H1 (cell line): Measurements from ENCODE around the gene CASP12. TPM values are rescaled to one million over a fixed set of nuclear protein-coding genes. Genes with fewer than 3 reads are reported as not detected.

Experiments
- CTCF ChIA-PET: fragments of 300-600 bp; sonication (Branson Sonifier 250); formaldehyde crosslinking; loops from one replicate; lab custom pipeline; 2021; ENCODE audit not compliant: partially characterized antibody; lab: Charles Lee
- POLR2A ChIA-PET: fragments of 300-600 bp; sonication (Branson Sonifier 250); formaldehyde crosslinking; loops from one replicate; lab custom pipeline; 2021; ENCODE audit warnings: inconsistent platforms; ENCODE audit not compliant: partially characterized antibody; lab: Charles Lee
- DNase-seq, 2 experiments: peaks; one replicate each; pipeline versions ENCODE4 v3.0.0 to v3.0.0-alpha.2; 2010 to 2022; ENCODE audit warnings: low spot score in 2 of 2, low read depth in 1 of 2, mixed read lengths in 1 of 2
- FAIRE-seq: peaks from 2 replicates; lab custom pipeline; 2011; peaks lifted over from hg19 to GRCh38; lab: Jason Lieb, UNC
- H2AFZ ChIP-seq: 2 replicates; pipeline ENCODE4 v1.8.1; 2012; ENCODE audit warnings: low read length, inconsistent platforms
- H2AK5ac ChIP-seq: 2 replicates; pipeline ENCODE4 v1.6.1; 2013; ENCODE audit warnings: low read depth, low read length
- H2BK120ac ChIP-seq: replicated peaks from 2 replicates; pipeline ENCODE3; 2013; ENCODE audit warnings: low read depth, low read length, inconsistent platforms
- H2BK12ac ChIP-seq: 2 replicates; pipeline ENCODE4 v1.6.1; 2013; ENCODE audit warnings: low read depth, low read length
- H2BK15ac ChIP-seq: 2 replicates; pipeline ENCODE4 v1.6.1; 2013; ENCODE audit warnings: low read length
- H2BK20ac ChIP-seq: 2 replicates; pipeline ENCODE4 v1.6.1; 2013; ENCODE audit warnings: low read length
- H2BK5ac ChIP-seq: 2 replicates; pipeline ENCODE4 v1.6.1; 2013; ENCODE audit warnings: low read depth, low read length
- H3K14ac ChIP-seq: 2 replicates; pipeline ENCODE4 v1.6.1; 2013; ENCODE audit warnings: inconsistent platforms; ENCODE audit not compliant: insufficient read length
- H3K18ac ChIP-seq: 2 replicates; pipeline ENCODE4 v1.6.1; 2013; ENCODE audit warnings: low read length; ENCODE audit errors: extremely low read depth
- H3K23ac ChIP-seq: 2 replicates; pipeline ENCODE4 v1.6.1; 2013; ENCODE audit warnings: inconsistent platforms; ENCODE audit not compliant: insufficient read length
- H3K23me2 ChIP-seq: 2 replicates; pipeline ENCODE4 v1.6.1; 2013; ENCODE audit warnings: low read depth, low read length
- H3K27ac ChIP-seq: 2 replicates; pipeline ENCODE4 v1.6.1; 2011; ENCODE audit warnings: low read depth, low read length, inconsistent platforms
- H3K27me3 ChIP-seq, 4 experiments: replicated peaks in 1 of 4; 1 replicate in 1 of 4; 2 replicates in 3 of 4; pipeline versions ENCODE4 v1.6.1 to v1.8.1; 2011 to 2013; ENCODE audit warnings: low read length in 3 of 4, mild to moderate bottlenecking in 3 of 4, inconsistent platforms in 2 of 4, mixed read lengths in 2 of 4, moderate library complexity in 1 of 4; ENCODE audit not compliant: control insufficient read depth in 3 of 4, insufficient read depth in 3 of 4; ENCODE audit errors: extremely low read depth in 1 of 4
- H3K36me3 ChIP-seq, 4 experiments: 2 replicates each; pipeline versions ENCODE4 v1.6.1 to v1.8.1; 2011 to 2013; ENCODE audit warnings: mild to moderate bottlenecking in 4 of 4, low read length in 3 of 4, moderate library complexity in 2 of 4, control low read depth in 1 of 4, inconsistent platforms in 1 of 4; ENCODE audit not compliant: insufficient read depth in 4 of 4, control insufficient read depth in 2 of 4
- H3K4ac ChIP-seq: replicated peaks from 2 replicates; pipeline ENCODE3; 2013; ENCODE audit warnings: low read length, low read depth, mixed read lengths, inconsistent platforms; ENCODE audit not compliant: insufficient read length
- H3K4me1 ChIP-seq, 4 experiments: replicated peaks in 1 of 4; 1 replicate in 1 of 4; 2 replicates in 3 of 4; pipeline versions ENCODE4 v1.6.1 to v1.8.1; 2011 to 2013; ENCODE audit warnings: low read length in 3 of 4, inconsistent platforms in 2 of 4, mixed read lengths in 1 of 4; ENCODE audit not compliant: insufficient read depth in 4 of 4, control insufficient read depth in 3 of 4
- H3K4me2 ChIP-seq, 2 experiments: 2 replicates each; pipeline versions ENCODE4 v1.6.1 to v1.8.1; 2011 to 2013; ENCODE audit warnings: low read depth in 2 of 2, low read length in 2 of 2, control low read depth in 1 of 2, inconsistent platforms in 1 of 2, mild to moderate bottlenecking in 1 of 2; ENCODE audit not compliant: insufficient read depth in 1 of 2
- H3K4me3 ChIP-seq, 4 experiments: fragments of 200-600, 300-600 bp in 1 of 4; sonication (generic), shearing (Covaris generic), sonication (Bioruptor Twin) in 1 of 4; 2 replicates each; pipeline versions ENCODE4 v1.5.1 to v1.8.1; 2011 to 2016; ENCODE audit warnings: low read length in 4 of 4, low read depth in 3 of 4, control low read depth in 2 of 4, inconsistent platforms in 2 of 4, mild to moderate bottlenecking in 2 of 4, mixed read lengths in 1 of 4, moderate library complexity in 1 of 4; ENCODE audit not compliant: insufficient read depth in 2 of 4; ENCODE audit errors: extremely low read depth in 1 of 4
- H3K56ac ChIP-seq: replicated peaks from 2 replicates; pipeline ENCODE3; 2013; ENCODE audit warnings: low read depth, mild to moderate bottlenecking, mixed read lengths, low read length, inconsistent platforms; ENCODE audit not compliant: insufficient read length
- H3K79me1 ChIP-seq: 2 replicates; pipeline ENCODE4 v1.6.1; 2013; ENCODE audit warnings: low read depth, low read length, control low read depth
- H3K79me2 ChIP-seq, 2 experiments: 2 replicates each; pipeline versions ENCODE4 v1.6.1 to v1.8.1; 2012 to 2013; ENCODE audit warnings: low read length in 2 of 2, mild to moderate bottlenecking in 2 of 2, inconsistent platforms in 1 of 2; ENCODE audit not compliant: insufficient read depth in 2 of 2, control insufficient read depth in 1 of 2
- H3K9ac ChIP-seq, 4 experiments: replicated peaks in 1 of 4; 1 replicate in 1 of 4; 2 replicates in 3 of 4; pipeline versions ENCODE4 v1.6.1 to v1.8.1; 2011 to 2013; ENCODE audit warnings: low read depth in 3 of 4, low read length in 3 of 4, control low read depth in 2 of 4, mild to moderate bottlenecking in 2 of 4, moderate library complexity in 2 of 4, inconsistent platforms in 1 of 4; ENCODE audit errors: extremely low read depth in 1 of 4
- H3K9me3 ChIP-seq, 2 experiments: 2 replicates each; pipeline versions ENCODE4 v1.6.1 to v1.8.1; 2012 to 2013; ENCODE audit warnings: mild to moderate bottlenecking in 2 of 2, moderate library complexity in 2 of 2, control low read depth in 1 of 2, inconsistent platforms in 1 of 2, low read depth in 1 of 2, low read length in 1 of 2, mixed read lengths in 1 of 2; ENCODE audit not compliant: insufficient read depth in 2 of 2
- H4K20me1 ChIP-seq, 2 experiments: replicated peaks in 1 of 2; 2 replicates each; pipeline versions ENCODE3 to v1.8.1; 2011 to 2013; ENCODE audit warnings: inconsistent platforms in 2 of 2, low read length in 2 of 2, mild to moderate bottlenecking in 1 of 2; ENCODE audit not compliant: insufficient read depth in 2 of 2, control insufficient read depth in 1 of 2
- H4K5ac ChIP-seq: 2 replicates; pipeline ENCODE4 v1.6.1; 2013; ENCODE audit warnings: low read length, low read depth, mixed read lengths, inconsistent platforms; ENCODE audit not compliant: insufficient read length
- H4K8ac ChIP-seq: 2 replicates; pipeline ENCODE4 v1.8.0; 2013; ENCODE audit warnings: mild to moderate bottlenecking, moderate library complexity, low read length, inconsistent platforms; ENCODE audit not compliant: insufficient read depth; ENCODE audit errors: extremely low read depth
- H4K91ac ChIP-seq: replicated peaks from 2 replicates; pipeline ENCODE3; 2013; ENCODE audit warnings: low read length, mixed read lengths, inconsistent platforms; ENCODE audit not compliant: insufficient read length
- FOSL1 ChIP-seq: IDR thresholded peaks from 2 replicates; pipeline ENCODE4 v1.6.1; 2011; ENCODE audit warnings: mild to moderate bottlenecking, low read depth, low read length, moderate library complexity; ENCODE audit not compliant: insufficient read depth
- TBP ChIP-seq: IDR thresholded peaks from 2 replicates; pipeline ENCODE4 v1.6.1; 2011; ENCODE audit warnings: low read depth, low read length, improper control_type of control experiment
- WGBS, 2 experiments: shearing (Covaris generic) in 1 of 2; methylation state at CpG; one replicate each; pipeline versions ENCODE4 v1.1.6 to v1.1.7; 2013 to 2015; ENCODE audit warnings: low lambda C conversion rate in 2 of 2, mixed read lengths in 2 of 2, inconsistent platforms in 1 of 2, low coverage in 1 of 2, missing lambda C conversion rate in 1 of 2; ENCODE audit not compliant: insufficient replicate concordance in 2 of 2, insufficient coverage in 1 of 2, insufficient read length in 1 of 2; ENCODE audit errors: extremely low coverage in 1 of 2, missing lambda C conversion rate in 1 of 2; 5-methylcytosine and 5-hydroxymethylcytosine counted together
- polyA plus RNA-seq, 7 experiments: library from polyadenylated mRNA; depleted of rRNA in 3 of 7; stranded (reverse) in 5 of 7; unstranded in 2 of 7; fragments of >200 nt in 5 of 7; fragments of 200-250 nt in 2 of 7; gene quantifications; 1 replicate in 5 of 7; 2 replicates in 1 of 7; 4 replicates in 1 of 7; pipeline versions ENCODE4 v1.2.1 to v1.2.3, GENCODE V29; 2011 to 2013; ENCODE audit warnings: missing spikeins in 2 of 7, mixed read lengths in 2 of 7
- total RNA-seq: library from RNA; stranded (reverse); fragmentation: NEBNext Ultra II Directional; extraction: Animal tissue kit (Norgen Biotek cat#: 25700); gene quantifications from 2 replicates; pipeline ENCODE4 v1.2.1, GENCODE V29; 2021

The CASP12 gene
- total and polyA plus RNA-seq, 2 of the 8 experiments (the other 6 are each of a cell fraction or from before 2014, with no cell fraction given): not detected

GRCh38 chr11:104843150-104843836 lies 55.0 kb downstream of the CASP12 start:
- no peak for DNase-seq
- Histone ChIP-seq H3K56ac (no peak overlapping the region), H3K14ac (no peak overlapping the region), H4K5ac (no peak overlapping the region), H3K4me2 (no peak overlapping the region), H3K27me3 (no peaks in the 10 kb centered on the region), H3K4me1 (no peaks in the 10 kb centered on the region), H3K18ac (no peak overlapping the region), H3K79me1 (no peaks in the 10 kb centered on the region), H2AFZ (no peak overlapping the region), H2BK15ac (no peak overlapping the region), H3K23ac (no peak overlapping the region), H4K8ac (no peak overlapping the region), H2BK5ac (no peak overlapping the region), H3K9me3 (0 out of 4 replicates have a peak, but pooled peaks cover 0 to 4% of the 10 kb centered on the region in 2 experiments), H4K91ac (no peak overlapping the region), H3K36me3 (peaks cover 0 to 3% (median 0%) of the 10 kb centered on the region in 4 experiments; a peak in 1 of 8 replicates), H3K27ac (no peak overlapping the region), H2BK120ac (no peak overlapping the region)
- 89% methylated on average over 4 of the region's 4 CpGs; no CpG with 5 or more reads in 1 of the 2 experiments for WGBS, 2 experiments
- FAIRE-seq: no peak
- TF ChIP-seq FOSL1 (no peak), TBP (no peak)
- TF ChIP-seq, all 59 proteins: peak for 0
- ChIA-PET CTCF (no interaction called here), POLR2A (no interaction called here)
- H3K9ac ChIP-seq: no peak overlapping the region
- H3K4ac ChIP-seq: no peak overlapping the region
- H3K23me2 ChIP-seq: no peaks in the 10 kb centered on the region
- H3K79me2 ChIP-seq: no peaks in the 10 kb centered on the region
- H2AK5ac ChIP-seq: no peak overlapping the region
- H4K20me1 ChIP-seq: no peaks in the 10 kb centered on the region
- no peak overlapping the region for H3K4me3 ChIP-seq
- H2BK20ac ChIP-seq: no peak overlapping the region
- H2BK12ac ChIP-seq: no peak overlapping the region
